Activated effector memory CD4-positive, alpha-beta T cell treated with anti-CD3 and anti-CD28 coated beads, Interleukin-2, amount 50 U/mL, for 16 hours (primary cell): ENCODE data around the gene DSCAML1.
A peak's percentile ranks its signal among the peaks of the same experiment; 100 is the strongest.

ENCODE experiments used
- DNase-seq: peaks from one replicate; pipeline ENCODE4 v3.0.0-alpha.2; 2020

The DSCAML1 gene

GRCh38 chr11:117796872-117797529, at the start of gene DSCAML1:
DSCAML1 (minus strand) TSS chr11:117797216; CDS start chr11:117797079, 137 bp downstream.
- DNase-seq, result peak; percentile 79

GRCh38 chr11:117843666-117844484, 46.9 kb upstream of the DSCAML1 start:
- DNase-seq, result peak; percentile 94

- DNase-seq, result peak; percentile 25
Observed at GRCh38 chr11:117842131-117842941, 45.3 kb upstream of the DSCAML1 start.

- DNase-seq, result no peak
Observed at GRCh38 chr11:117841551-117842031, 44.6 kb upstream of the DSCAML1 start.

GRCh38 chr11:117840881-117841550, 44.0 kb upstream of the DSCAML1 start:
- peak; percentile 44 for DNase-seq

- DNase-seq, result peak; percentile 39
Observed at GRCh38 chr11:117839936-117840813, 43.2 kb upstream of the DSCAML1 start.

GRCh38 chr11:117839380-117839881, 42.4 kb upstream of the DSCAML1 start:
- DNase-seq, result peak; percentile 44

- peak; percentile 39 for DNase-seq
Observed at GRCh38 chr11:117838901-117839300, 41.9 kb upstream of the DSCAML1 start.

GRCh38 chr11:117837791-117838190, 40.8 kb upstream of the DSCAML1 start:
- DNase-seq, result peak; percentile 37

- DNase-seq, result peak; percentile 55
Observed at GRCh38 chr11:117837070-117837776, 40.2 kb upstream of the DSCAML1 start.

GRCh38 chr11:117836077-117836960, 39.3 kb upstream of the DSCAML1 start:
- DNase-seq, result peak; percentile 24

- peak; percentile 31 for DNase-seq
Observed at GRCh38 chr11:117835576-117835975, 38.6 kb upstream of the DSCAML1 start.

GRCh38 chr11:117834838-117835443, 37.9 kb upstream of the DSCAML1 start:
- peak; percentile 10 for DNase-seq

GRCh38 chr11:117834068-117834810, 37.2 kb upstream of the DSCAML1 start:
- peak; percentile 37 for DNase-seq

- DNase-seq, result peak; percentile 61
Observed at GRCh38 chr11:117833401-117833891, 36.4 kb upstream of the DSCAML1 start.

- peak; percentile 53 for DNase-seq
Observed at GRCh38 chr11:117832511-117832910, 35.5 kb upstream of the DSCAML1 start.

- DNase-seq, result peak; percentile 54
Observed at GRCh38 chr11:117831661-117832415, 34.8 kb upstream of the DSCAML1 start.
